ENCODE data around the gene POU3F2. TPM values are rescaled to one million over a fixed set of nuclear protein-coding genes. Genes with fewer than 3 reads are reported as not detected.

The POU3F2 gene
- total and polyA plus RNA-seq, 12 donors, result not detected

DNA sequence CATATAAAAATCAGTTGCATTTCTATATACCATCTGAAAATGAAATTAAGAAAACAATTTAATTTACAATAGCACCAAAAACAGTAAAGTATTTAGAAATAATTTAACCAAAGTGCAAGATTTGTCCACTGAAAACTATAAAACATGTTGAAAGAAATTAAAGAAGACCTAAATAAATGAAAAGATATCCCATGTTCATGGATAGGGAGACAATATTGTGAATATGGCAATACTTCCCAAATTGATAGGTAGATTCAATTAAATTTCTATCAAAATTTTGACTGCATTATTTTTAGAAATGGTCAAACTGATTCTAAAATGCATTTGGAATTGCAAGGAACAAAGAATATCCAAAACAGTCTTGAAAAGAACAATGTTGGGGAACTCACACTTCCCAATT lies 17.6 kb upstream of the POU3F2 start:
- peaks cover 0 to 68% (median 38%) of the 10 kb centered on the region in 7 donors for H3K27me3 ChIP-seq
- H3K9me3 ChIP-seq, result peaks cover 0 to 25% (median 2%) of the 10 kb centered on the region in 11 donors
- intact Hi-C loops (cut with DNase I), result no loop called here
- H3K4me1 ChIP-seq, result no peaks in the 10 kb centered on the region
- no peak overlapping the region for H3K4me3 ChIP-seq
- no peak for DNase-seq
- no peak for ATAC-seq
- H3K27ac ChIP-seq, result no peak overlapping the region
- TF ChIP-seq, protein P1, sequence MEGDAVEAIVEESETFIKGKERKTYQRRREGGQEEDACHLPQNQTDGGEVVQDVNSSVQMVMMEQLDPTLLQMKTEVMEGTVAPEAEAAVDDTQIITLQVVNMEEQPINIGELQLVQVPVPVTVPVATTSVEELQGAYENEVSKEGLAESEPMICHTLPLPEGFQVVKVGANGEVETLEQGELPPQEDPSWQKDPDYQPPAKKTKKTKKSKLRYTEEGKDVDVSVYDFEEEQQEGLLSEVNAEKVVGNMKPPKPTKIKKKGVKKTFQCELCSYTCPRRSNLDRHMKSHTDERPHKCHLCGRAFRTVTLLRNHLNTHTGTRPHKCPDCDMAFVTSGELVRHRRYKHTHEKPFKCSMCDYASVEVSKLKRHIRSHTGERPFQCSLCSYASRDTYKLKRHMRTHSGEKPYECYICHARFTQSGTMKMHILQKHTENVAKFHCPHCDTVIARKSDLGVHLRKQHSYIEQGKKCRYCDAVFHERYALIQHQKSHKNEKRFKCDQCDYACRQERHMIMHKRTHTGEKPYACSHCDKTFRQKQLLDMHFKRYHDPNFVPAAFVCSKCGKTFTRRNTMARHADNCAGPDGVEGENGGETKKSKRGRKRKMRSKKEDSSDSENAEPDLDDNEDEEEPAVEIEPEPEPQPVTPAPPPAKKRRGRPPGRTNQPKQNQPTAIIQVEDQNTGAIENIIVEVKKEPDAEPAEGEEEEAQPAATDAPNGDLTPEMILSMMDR (IDR thresholded peaks at IDR 0.05), result no peak
- H3K36me3 ChIP-seq, result no peaks in the 10 kb centered on the region

DNA sequence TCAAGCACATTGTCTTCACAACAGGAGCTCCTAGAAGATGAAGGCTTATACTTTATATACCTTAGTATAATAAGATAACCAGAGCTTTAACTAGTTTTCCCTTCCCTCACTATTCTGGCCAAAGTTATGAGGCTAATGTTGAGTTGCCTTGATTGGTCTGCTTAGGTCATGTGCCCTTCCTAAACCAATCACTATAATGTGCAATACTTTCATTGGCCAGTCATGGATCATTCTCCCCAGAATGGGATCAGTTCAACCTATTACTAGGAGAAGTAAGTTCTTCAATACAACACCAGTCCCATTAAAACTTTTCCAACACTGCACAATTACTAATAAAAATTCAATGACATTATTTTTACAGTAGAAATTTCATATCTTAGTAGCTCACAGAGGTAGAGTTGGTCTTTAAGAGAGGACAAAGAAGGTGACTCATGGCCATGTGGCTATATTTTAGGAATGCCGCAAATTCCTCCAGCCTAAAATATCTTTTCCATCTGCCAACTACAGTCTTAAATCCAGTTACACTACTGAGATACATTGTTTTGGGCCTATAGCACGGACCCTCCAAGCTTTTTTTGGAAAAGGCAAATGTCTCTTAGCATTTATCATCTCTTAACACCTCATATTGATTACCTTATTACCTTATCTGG lies 12.5 kb upstream of the POU3F2 start:
- peaks cover 19 to 100% (median 85%) of the 10 kb centered on the region in 7 donors for H3K27me3 ChIP-seq
- no peak for DNase-seq
- 85 to 90% methylated on average over 2 of the region's 2 CpGs for WGBS, 2 donors
- intact Hi-C loops (cut with DNase I), result no loop called here
- TF ChIP-seq, protein P1 (IDR thresholded peaks at IDR 0.05), result no peak
- no peaks in the 10 kb centered on the region for H3K36me3 ChIP-seq
- H3K27ac ChIP-seq, result no peak overlapping the region
- ATAC-seq, result no peak
- H3K9me3 ChIP-seq, result peaks cover 0 to 14% (median 0%) of the 10 kb centered on the region in 11 donors
- H3K4me3 ChIP-seq, result no peak overlapping the region
- peaks cover 0 to 15% (median 9%) of the 10 kb centered on the region in 9 donors for H3K4me1 ChIP-seq

DNA sequence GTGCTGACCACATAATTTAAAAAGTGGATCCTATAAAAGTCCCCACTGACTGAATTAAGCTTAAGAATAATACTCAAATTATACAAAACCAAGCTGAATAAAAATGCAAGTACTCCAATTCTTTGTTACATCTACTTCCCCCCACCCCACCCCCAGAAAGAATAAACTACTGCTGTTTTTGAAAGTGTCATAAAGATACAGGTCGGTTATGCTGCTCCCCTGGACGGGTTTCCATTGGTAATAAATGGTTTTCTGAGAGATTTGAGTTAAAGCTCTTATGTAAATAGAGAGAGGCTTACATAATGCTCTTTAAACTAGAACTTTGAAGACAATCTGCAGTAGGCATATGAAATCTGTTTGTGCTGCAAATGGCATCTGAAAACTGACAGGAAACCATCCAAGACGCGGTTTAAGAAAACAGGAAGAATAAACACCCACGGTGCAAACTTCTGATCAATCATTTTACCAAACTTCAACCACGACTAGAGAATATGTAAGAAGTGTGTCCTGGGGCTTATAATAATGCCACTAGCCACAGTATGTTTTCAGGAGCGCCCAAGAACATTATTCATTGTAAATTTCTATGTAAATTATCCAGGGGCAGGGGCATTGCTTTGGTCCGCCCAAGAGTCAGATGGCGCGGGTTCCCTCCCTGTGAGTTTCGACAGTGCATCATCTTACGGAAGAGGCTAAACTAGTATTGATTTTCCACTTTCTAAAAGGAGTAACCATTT lies 10.8 kb upstream of the POU3F2 start:
- no peak for DNase-seq
- ATAC-seq, result no peak
- Histone ChIP-seq H3K4me1 (peaks cover 5 to 28% (median 16%) of the 10 kb centered on the region in 9 donors), H3K27ac (no peak overlapping the region), H3K36me3 (no peaks in the 10 kb centered on the region), H3K27me3 (peaks cover 29 to 100% (median 97%) of the 10 kb centered on the region in 7 donors), H3K9me3 (no peaks in the 10 kb centered on the region), H3K4me3 (peak overlapping the region in 2 of 10 donors; percentile 22 to 42)
- intact Hi-C loops (cut with DNase I), result no loop called here
- 9 to 10% methylated on average over 12 of the region's 12 CpGs for WGBS, 2 donors
- TF ChIP-seq, protein P1 (IDR thresholded peaks at IDR 0.05), result no peak

GRCh38 chr6:98824162-98824901 lies 10.0 kb upstream of the POU3F2 start:
- WGBS, 2 donors, result 1 to 3% methylated on average over 44 of the region's 44 CpGs
- intact Hi-C loops (cut with DNase I), result no loop called here
- Histone ChIP-seq H3K4me1 (peaks cover 5 to 31% (median 16%) of the 10 kb centered on the region in 9 donors), H3K27me3 (peaks cover 29 to 100% (median 99%) of the 10 kb centered on the region in 7 donors), H3K36me3 (no peaks in the 10 kb centered on the region), H3K27ac (no peak overlapping the region), H3K4me3 (peak overlapping the region in 4 of 10 donors; percentile 4 to 42 (median 16)), H3K9me3 (no peaks in the 10 kb centered on the region)
- ATAC-seq (peak in 1 of 8 donors; percentile 22), DNase-seq (no peak)
- TF ChIP-seq, protein P1 (IDR thresholded peaks at IDR 0.05), result no peak
